Activated naive CD4-positive, alpha-beta T cell treated with anti-CD3 and anti-CD28 coated beads for 36 hours (primary cell): Measurements from ENCODE around the gene LUC7L2. TPM values are rescaled to one million over a fixed set of nuclear protein-coding genes. Genes with fewer than 3 reads are reported as not detected.
"Not testable (repeated sequence)": the region's sequence is repeated elsewhere in the genome, so short reads cannot be mapped to it uniquely, and the experiment has no call there.

Source experiments
- CTCF ChIA-PET: fragments of 350-600 bp; sonication (Branson Sonifier 250); formaldehyde crosslinking; loops from one replicate; lab custom pipeline; 2021; ENCODE audit warnings: antibody characterized with exemption; lab: Charles Lee
- DNase-seq: peaks from one replicate; pipeline ENCODE4 v3.0.0-alpha.2; 2020
- H3K27ac Mint-ChIP-seq: one replicate; pipeline ENCODE4 v1.8.0; 2021; ENCODE audit warnings: mild to moderate bottlenecking, mixed read lengths
- H3K27me3 Mint-ChIP-seq: one replicate; pipeline ENCODE4 v1.8.0; 2021; ENCODE audit warnings: low read depth, mixed read lengths
- H3K36me3 Mint-ChIP-seq: one replicate; pipeline ENCODE4 v1.8.0; 2021; ENCODE audit warnings: low read depth, mixed read lengths
- H3K4me1 Mint-ChIP-seq: one replicate; pipeline ENCODE4 v1.8.0; 2021; ENCODE audit warnings: low read depth, mixed read lengths
- H3K4me3 Mint-ChIP-seq: one replicate; pipeline ENCODE4 v1.8.0; 2021; ENCODE audit warnings: mild to moderate bottlenecking, moderate library complexity, mixed read lengths
- H3K9me3 Mint-ChIP-seq: one replicate; pipeline ENCODE4 v1.8.0; 2021; ENCODE audit warnings: mixed read lengths
- intact Hi-C: fragments of 100-400 bp; cut with micrococcal nuclease; formaldehyde crosslinking; loops from one replicate; pipeline ENCODE4 v1.15.1; 2023
- total RNA-seq, 2 experiments: library from RNA; stranded (reverse); gene quantifications; one replicate each; pipeline ENCODE4 v1.2.3, GENCODE V29; 2021

Gene LUC7L2
- total RNA-seq, 2 experiments from 2014 or later: 132 to 138 TPM

DNA sequence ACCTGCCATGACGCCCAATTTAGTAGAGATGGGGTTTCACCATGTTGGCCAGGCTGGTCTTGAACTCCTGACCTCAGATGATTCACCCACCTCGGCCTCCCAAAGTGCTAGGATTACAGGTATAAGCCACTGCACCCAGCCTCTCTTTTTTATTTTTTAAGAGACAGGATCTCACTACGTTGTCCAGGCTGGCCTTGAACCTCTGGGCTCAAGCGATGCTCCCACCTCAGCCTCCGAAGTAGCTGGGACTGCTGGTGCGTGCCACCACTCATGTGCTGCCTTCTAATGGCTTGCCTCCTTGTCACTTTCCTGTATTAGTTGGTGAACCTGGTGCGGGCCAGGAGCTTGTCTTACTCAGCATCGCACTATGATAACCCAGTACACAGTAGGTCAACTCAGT lies 96.8 kb downstream of the LUC7L2 start:
- no peak for DNase-seq
- H3K27ac Mint-ChIP-seq: no peak overlapping the region
- no peak overlapping the region for H3K4me3 Mint-ChIP-seq
- no peaks in the 10 kb centered on the region for H3K27me3 Mint-ChIP-seq
- H3K36me3 Mint-ChIP-seq: no peaks in the 10 kb centered on the region
- CTCF ChIA-PET: interaction anchor here (0.6 kb wide), 1 partner anchor 146 kb away, joined by 3 read pairs; no protein-coding TSS in a partner anchor
- H3K4me1 Mint-ChIP-seq: no peaks in the 10 kb centered on the region
- no peaks in the 10 kb centered on the region for H3K9me3 Mint-ChIP-seq
- intact Hi-C loops: no loop called here

DNA sequence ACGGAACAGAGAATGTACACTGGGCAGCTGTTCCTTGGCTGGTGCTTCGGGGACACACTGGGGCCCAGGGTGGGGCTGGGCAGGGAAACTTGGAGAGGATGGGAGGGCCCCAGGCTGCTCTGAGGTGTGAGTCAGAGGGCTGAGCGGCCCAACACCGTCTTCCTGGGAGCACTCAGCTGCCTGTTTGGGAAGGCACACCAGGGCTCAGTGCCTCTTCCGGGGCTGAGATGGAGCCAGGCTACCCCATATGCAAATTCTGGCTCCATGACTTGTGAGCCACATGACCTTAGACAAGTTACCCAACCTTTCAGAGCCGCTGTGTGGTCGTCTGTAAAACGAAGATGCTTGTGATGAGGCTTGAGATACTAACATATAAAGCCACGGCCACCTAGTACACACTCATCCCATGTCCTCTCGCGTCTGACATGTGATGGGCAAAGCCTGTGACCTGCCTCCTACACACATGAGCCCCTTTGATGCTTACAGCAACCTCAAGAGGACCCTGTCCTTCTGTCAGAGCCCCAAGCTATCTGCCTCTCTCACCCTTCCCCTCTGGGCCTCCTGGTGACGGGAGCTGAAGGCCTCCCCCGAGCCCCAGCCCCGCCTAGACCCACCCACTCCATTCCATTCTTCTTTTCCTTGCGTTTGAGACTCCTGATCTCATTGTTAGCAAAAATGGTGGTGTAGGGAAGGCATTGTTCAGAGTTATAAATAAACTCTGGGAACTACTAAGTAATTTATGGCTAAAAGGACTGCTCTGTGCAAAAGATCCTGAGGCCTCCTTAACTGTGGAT lies 97.7 kb downstream of the LUC7L2 start:
- DNase-seq: no peak
- Mint-ChIP-seq H3K4me3 (no peak overlapping the region), H3K4me1 (no peaks in the 10 kb centered on the region), H3K36me3 (no peaks in the 10 kb centered on the region), H3K27me3 (no peaks in the 10 kb centered on the region), H3K9me3 (no peaks in the 10 kb centered on the region), H3K27ac (no peak overlapping the region)
- CTCF ChIA-PET: interaction anchor here (0.6 kb wide), 1 partner anchor 145 kb away, joined by 3 read pairs; no protein-coding TSS in a partner anchor
- intact Hi-C loops: no loop called here

DNA sequence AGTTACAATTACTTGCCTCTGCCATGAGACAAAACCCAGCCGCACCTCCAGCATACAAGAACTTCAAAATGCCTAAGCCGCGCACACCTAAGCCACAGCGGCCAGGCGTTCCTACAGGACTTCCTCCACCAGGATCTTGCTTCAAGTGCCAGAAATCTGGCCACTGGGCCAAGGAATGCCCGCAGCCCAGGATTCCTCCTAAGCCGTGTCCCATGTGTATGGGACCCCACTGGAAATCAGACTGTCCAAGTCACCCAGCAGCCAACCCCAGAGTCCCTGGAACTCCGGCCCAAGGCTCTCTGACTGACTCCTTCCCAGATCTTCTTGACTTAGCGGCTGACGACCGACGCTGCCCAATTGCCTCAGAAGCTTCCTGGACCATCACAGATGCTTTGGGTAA lies 103.7 kb downstream of the LUC7L2 start:
- H3K9me3 Mint-ChIP-seq, H3K36me3 Mint-ChIP-seq, intact Hi-C loops, DNase-seq, CTCF ChIA-PET, H3K4me1 Mint-ChIP-seq, H3K4me3 Mint-ChIP-seq, H3K27ac Mint-ChIP-seq, H3K27me3 Mint-ChIP-seq: not testable (repeated sequence)

DNA sequence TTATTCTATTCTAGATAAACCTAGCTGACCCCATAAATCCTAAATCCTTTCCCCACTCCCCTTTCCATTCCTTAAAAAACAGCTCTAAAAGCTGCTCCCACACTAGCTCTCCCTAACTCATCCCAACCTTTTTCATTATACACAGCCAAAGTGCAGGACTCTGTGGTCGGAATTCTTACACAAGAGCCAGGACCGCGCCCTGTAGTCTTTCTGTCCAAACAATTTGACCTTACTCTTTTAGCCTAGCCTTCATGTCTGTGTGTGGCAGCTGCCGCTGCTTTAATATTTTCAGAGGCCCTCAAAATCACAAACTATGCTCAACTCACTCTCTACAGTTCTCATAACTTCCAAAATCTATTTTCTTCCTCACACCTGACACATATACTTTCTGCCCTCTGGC lies 104.8 kb downstream of the LUC7L2 start:
- H3K36me3 Mint-ChIP-seq, intact Hi-C loops: not testable (repeated sequence)

DNA sequence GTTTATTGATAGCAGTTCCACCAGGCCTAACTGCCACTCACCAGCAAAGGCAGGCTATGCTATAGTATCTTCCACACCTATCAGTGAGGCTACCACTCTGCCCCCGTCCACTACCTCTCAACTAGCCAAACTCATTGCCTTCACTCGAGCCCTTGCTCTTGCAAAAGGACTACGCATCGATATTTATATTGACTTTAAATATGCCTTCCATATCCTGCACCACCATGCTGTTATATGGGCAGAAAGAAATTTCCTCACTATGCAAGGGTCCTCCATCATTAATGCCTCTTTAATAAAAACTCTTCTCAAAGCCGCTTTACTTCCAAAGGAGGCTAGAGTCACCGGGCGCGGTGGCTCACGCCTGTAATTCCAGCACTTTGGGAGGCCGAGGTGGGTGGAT lies 105.4 kb downstream of the LUC7L2 start:
- H3K27me3 Mint-ChIP-seq, H3K4me3 Mint-ChIP-seq, H3K36me3 Mint-ChIP-seq, H3K9me3 Mint-ChIP-seq, H3K4me1 Mint-ChIP-seq, DNase-seq, intact Hi-C loops, H3K27ac Mint-ChIP-seq: not testable (repeated sequence)
- CTCF ChIA-PET: interaction anchor here (1.6 kb wide), 1 partner anchor 12 kb away, joined by 3 read pairs; no protein-coding TSS in a partner anchor

More for the DNA sequence above, 104.8 kb downstream of the LUC7L2 start:
- not testable (repeated sequence) for H3K27ac Mint-ChIP-seq, DNase-seq, H3K4me1 Mint-ChIP-seq, H3K4me3 Mint-ChIP-seq, H3K27me3 Mint-ChIP-seq, H3K9me3 Mint-ChIP-seq
- CTCF ChIA-PET: interaction anchor here (1.6 kb wide), 1 partner anchor 11 kb away, joined by 3 read pairs; no protein-coding TSS in a partner anchor

DNA sequence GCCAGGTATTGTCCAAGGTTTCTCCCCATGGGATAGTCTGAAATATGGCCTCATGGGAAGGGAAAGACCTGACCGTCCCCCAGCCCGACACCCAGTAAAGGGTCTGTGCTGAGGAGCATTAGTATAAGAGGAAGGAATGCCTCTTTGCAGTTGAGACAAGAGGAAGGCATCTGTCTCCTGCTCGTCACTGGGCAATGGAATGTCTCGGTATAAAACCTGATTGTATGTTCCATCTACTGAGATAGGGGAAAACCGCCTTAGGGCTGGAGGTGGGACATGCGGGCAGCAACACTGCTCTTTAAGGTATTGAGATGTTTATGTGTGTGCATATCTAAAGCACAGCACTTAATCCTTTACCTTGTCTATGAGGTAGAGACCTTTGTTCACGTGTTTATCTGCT lies 108.0 kb downstream of the LUC7L2 start:
- intact Hi-C loops, H3K36me3 Mint-ChIP-seq, H3K27me3 Mint-ChIP-seq, DNase-seq, H3K4me3 Mint-ChIP-seq, H3K9me3 Mint-ChIP-seq, H3K4me1 Mint-ChIP-seq, CTCF ChIA-PET, H3K27ac Mint-ChIP-seq: not testable (repeated sequence)

DNA sequence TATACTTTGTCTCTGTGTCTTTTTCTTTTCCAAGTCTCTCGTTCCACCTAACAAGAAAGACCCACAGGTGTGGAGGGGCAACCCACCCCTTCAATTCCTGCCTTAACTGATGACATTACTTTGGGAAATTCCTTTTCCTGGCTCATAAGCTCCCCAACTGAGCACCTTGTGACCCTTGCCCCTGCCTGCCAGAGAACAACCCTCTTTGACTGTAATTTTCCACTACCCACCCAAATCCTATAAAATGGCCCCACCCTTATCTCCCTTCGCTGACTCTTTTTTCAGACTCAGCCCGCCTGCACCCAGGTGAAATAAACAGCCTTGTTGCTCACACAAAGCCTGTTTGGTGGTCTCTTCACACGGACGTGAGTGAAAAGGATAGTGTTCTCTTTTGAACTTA lies 108.6 kb downstream of the LUC7L2 start:
- H3K4me3 Mint-ChIP-seq, DNase-seq, H3K9me3 Mint-ChIP-seq, H3K36me3 Mint-ChIP-seq, H3K27me3 Mint-ChIP-seq, H3K27ac Mint-ChIP-seq, intact Hi-C loops, H3K4me1 Mint-ChIP-seq, CTCF ChIA-PET: not testable (repeated sequence)

DNA sequence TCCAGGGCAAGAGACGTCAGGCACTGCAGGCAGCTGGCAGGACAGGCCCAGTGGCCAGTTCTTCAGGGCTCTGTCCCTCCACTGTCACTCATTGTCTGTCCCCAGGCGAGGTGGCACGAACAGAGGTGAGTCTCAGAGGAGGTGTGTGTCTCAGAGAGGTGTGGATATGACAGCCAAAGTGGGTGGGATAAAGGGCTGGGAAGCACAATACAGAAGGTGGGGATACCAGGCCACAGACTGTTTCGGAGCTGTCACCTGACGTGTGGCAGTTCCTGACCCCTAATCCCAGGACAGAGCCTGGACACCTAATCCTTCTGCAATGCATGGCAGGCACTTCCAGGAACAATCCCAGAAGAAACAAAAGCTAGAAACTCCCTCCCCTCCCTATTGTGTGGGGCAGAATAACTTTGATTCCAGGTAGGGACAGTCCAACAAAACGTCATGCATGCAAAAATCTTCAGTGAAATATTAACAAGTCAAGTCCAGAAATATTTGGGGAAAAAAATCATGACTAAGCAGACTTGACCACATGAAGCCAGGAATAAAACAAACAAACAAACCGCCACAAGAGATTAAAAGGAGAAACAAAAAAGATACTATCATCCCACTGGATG lies 112.2 kb downstream of the LUC7L2 start:
- Mint-ChIP-seq H3K36me3 (peaks cover 2% of the 10 kb centered on the region), H3K27ac (no peak overlapping the region), H3K9me3 (peaks cover 10% of the 10 kb centered on the region), H3K27me3 (no peaks in the 10 kb centered on the region), H3K4me3 (no peak overlapping the region), H3K4me1 (no peaks in the 10 kb centered on the region)
- DNase-seq: no peak
- intact Hi-C loops: no loop called here
- CTCF ChIA-PET: interaction anchor here (0.6 to 1.2 kb wide), 3 partner anchors 29 to 83 kb away, joined by 3 to 5 read pairs (median 5); no protein-coding TSS in a partner anchor

Other genes with a start within 250 kb of the LUC7L2 start
- 10 to 100 TPM in 1 of 2 experiments, 1 to 10 TPM in 1; 9.7 to 10.6 TPM for gene UBN2, start 128.7 kb upstream of the LUC7L2 start, total RNA-seq
- 10 to 100 TPM in 1 of 2 experiments, 1 to 10 TPM in 1; 7.1 to 10.6 TPM for gene FMC1, start 18.6 kb upstream of the LUC7L2 start, total RNA-seq
- gene KLRG2, start 123.8 kb downstream of the LUC7L2 start, total RNA-seq: under 1 TPM; 0.57 to 0.79 TPM
- gene CLEC2L, start 163.8 kb downstream of the LUC7L2 start, total RNA-seq: not detected